ENCODE measurements around the gene PRR19. TPM values are rescaled to one million over a fixed set of nuclear protein-coding genes. Genes with fewer than 3 reads are reported as not detected.

Gene PRR19
- total RNA-seq, 6 experiments from 2014 or later, result 0.67 to 2.0 (median 0.86) TPM

DNA sequence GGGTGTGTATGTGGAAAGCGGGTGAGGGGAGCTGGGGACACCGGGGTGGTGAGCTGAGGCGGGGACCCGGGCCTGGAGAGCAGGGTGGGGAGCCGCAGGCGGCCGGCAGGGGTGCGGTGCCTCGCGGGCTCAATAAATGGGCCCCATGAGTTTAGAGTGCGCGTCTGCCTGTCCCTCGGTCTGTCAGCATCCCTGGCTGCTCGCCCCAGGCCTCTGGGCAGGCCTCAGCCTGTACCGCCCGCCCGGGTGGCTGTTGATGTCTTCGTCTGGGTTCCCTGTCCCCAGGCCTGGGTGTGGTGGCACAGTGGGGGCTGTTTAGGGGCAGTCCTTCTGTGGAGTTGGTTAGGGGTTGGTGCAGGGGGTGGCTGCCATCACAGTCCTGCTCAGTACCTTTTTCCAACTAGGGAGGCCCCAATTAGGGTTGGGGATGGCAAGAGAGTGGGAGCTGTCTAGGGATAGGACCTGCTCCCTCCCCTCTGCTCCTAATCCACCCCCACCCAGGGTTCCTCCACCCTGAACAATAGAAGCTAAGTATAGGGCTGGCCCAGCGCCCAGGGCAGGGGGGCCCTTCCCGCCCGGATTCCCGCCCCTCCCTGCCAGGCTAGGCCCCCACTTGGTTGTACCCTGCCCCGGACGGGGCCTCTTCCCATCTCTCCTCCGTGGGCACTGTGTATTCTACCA lies 20.6 kb upstream of the PRR19 start:
- Mint-ChIP-seq H3K4me1 (ENCODE audit: low read depth) (peaks cover 53% of the 10 kb centered on the region), H3K27me3 (ENCODE audit: insufficient read depth) (peaks cover 9% of the 10 kb centered on the region)
- DNase-seq, result no peak

DNA sequence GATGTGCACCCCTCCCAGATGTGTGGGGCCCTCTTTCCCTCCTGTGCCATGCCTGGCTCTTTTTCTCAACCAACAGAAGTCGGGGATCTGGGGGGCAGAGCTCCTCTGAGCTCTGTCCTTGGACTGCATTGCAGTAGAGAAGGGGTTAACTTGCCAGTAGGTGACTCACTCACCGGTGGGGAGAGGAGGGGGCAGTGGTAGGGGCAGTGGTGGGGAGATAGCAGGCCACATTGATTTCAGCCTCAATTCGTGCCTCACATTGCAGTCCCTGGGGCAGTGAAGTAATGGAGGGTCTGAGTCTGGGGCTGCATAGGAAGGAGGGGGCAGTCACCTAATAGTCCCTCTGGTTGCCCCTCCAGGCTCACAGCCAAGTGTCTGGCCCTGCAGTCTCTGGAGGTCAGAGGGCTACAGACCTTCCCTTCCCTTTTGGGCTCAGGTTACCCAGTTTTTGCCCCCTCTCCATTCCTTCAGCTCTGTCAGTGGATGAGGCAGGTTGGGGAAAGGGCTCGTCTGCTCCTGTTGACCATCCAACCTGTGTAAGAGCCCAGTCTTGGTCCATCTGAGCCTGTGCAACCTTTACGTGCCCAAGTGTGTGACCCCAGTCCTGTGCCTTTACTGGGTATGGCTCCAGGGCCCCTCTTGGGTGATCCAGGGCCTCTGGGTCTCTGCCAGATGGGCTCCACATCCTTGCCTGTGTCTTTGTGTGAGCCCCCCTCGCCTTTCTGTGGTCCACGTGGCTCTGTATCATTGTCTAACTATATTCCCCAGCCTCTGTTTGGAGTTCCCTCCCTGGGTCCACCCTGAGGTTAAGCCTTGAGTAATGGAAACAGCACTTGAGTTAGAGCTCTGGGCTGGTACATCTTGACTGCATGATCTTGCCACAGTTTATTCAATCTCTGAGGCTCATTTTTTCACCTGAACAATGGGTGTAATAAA lies 19.8 kb upstream of the PRR19 start:
- H3K27me3 Mint-ChIP-seq (ENCODE audit: insufficient read depth), result peaks cover 8% of the 10 kb centered on the region
- no peaks in the 10 kb centered on the region for H3K9me3 Mint-ChIP-seq
- peak overlapping the region; percentile 78 for H3K4me3 Mint-ChIP-seq
- peaks cover 46% of the 10 kb centered on the region for H3K4me1 Mint-ChIP-seq (ENCODE audit: low read depth)
- TF ChIP-seq, protein P1, sequence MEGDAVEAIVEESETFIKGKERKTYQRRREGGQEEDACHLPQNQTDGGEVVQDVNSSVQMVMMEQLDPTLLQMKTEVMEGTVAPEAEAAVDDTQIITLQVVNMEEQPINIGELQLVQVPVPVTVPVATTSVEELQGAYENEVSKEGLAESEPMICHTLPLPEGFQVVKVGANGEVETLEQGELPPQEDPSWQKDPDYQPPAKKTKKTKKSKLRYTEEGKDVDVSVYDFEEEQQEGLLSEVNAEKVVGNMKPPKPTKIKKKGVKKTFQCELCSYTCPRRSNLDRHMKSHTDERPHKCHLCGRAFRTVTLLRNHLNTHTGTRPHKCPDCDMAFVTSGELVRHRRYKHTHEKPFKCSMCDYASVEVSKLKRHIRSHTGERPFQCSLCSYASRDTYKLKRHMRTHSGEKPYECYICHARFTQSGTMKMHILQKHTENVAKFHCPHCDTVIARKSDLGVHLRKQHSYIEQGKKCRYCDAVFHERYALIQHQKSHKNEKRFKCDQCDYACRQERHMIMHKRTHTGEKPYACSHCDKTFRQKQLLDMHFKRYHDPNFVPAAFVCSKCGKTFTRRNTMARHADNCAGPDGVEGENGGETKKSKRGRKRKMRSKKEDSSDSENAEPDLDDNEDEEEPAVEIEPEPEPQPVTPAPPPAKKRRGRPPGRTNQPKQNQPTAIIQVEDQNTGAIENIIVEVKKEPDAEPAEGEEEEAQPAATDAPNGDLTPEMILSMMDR (IDR thresholded peaks at IDR 0.05), result no peak
- peaks cover 6% of the 10 kb centered on the region; the same call in 1 of the 2 replicates for H3K36me3 Mint-ChIP-seq (ENCODE audit: low read depth)
- DNase-seq, result no peak
- peak overlapping the region; percentile 91 for H3K27ac Mint-ChIP-seq

More for the DNA sequence above, 20.6 kb upstream of the PRR19 start:
- Mint-ChIP-seq H3K27ac (peak overlapping the region; percentile 91), H3K9me3 (no peaks in the 10 kb centered on the region), H3K4me3 (peak overlapping the region; percentile 78), H3K36me3 (ENCODE audit: low read depth) (peaks cover 7% of the 10 kb centered on the region; the same call in 1 of the 2 replicates)
- TF ChIP-seq, protein P1 (IDR thresholded peaks at IDR 0.05), result peak; percentile 33; the same call in 1 of the 2 replicates

DNA sequence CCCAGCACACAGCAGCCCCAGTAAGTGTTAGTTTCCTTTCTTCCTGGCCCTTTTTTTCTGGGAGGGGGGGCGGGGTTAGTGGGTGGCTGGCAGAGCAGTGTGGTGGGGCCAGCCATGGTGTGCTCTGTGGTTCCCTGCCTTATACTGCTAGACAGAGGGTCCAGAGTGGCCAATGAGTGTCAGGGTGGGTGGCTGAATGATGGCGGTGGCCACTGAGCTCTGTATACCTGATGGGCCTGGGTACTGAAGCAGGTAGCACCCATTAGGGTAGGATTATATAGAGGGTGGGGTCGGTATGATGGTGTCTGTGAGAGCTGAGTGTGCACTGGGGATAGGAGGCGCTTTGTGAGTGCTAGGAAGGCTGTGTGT lies 19.1 kb upstream of the PRR19 start:
- TF ChIP-seq, protein P1 (IDR thresholded peaks at IDR 0.05), result no peak
- DNase-seq, result no peak
- peaks cover 6% of the 10 kb centered on the region; the same call in 1 of the 2 replicates for H3K36me3 Mint-ChIP-seq (ENCODE audit: low read depth)
- H3K4me3 Mint-ChIP-seq, result no peak overlapping the region
- H3K9me3 Mint-ChIP-seq, result no peaks in the 10 kb centered on the region
- peaks cover 5% of the 10 kb centered on the region for H3K27me3 Mint-ChIP-seq (ENCODE audit: insufficient read depth)
- peaks cover 40% of the 10 kb centered on the region for H3K4me1 Mint-ChIP-seq (ENCODE audit: low read depth)
- peak overlapping the region; percentile 91 for H3K27ac Mint-ChIP-seq

DNA sequence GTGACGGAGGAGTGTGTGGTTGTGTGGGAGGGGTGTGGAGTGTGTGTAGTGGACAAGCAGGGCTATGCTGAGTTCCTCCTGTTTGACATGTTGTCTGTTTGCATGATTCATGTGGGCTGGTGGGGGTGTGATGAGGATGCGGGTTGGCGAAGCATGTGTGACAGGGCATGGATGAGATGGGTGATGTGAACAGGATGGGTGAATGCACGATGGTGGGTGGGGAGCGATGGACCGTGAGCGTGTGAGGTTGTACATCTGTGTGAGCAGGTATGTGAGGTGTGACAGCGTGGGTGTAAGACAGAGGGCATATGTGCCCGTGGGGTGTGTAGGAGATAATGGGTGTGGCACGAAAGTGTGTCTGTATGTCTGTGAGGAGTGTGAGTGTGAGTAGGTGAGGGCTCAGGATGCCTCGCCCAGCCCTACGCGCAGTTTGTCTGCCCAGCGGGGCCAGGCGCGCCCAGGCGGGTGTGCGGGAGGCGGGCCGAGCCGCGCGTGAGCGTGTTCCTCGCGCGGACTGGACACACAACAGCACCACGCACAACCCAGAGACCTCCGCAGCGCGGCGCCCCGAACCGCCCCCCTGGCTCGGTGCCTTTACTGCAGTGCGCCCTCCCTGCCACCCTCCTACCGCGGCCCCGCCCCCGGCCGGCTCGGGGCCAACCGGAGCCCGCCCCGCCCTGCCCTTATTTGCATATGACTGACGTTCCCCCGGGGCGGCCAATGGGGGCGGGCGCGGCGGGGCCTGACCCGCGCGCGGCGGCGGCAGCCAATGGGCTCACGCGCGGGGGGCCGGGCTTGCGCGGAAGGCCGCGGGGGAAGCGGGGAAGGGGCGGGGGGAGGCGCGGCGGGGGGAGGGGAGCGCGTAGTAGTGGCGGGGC lies 18.5 kb upstream of the PRR19 start:
- Mint-ChIP-seq H3K27ac (no peak overlapping the region), H3K4me3 (no peak overlapping the region), H3K9me3 (no peaks in the 10 kb centered on the region), H3K4me1 (ENCODE audit: low read depth) (peaks cover 34% of the 10 kb centered on the region), H3K36me3 (ENCODE audit: low read depth) (peaks cover 3% of the 10 kb centered on the region; the same call in 1 of the 2 replicates), H3K27me3 (ENCODE audit: insufficient read depth) (peaks cover 5% of the 10 kb centered on the region)
- DNase-seq, result peak; percentile 88
- TF ChIP-seq, protein P1 (IDR thresholded peaks at IDR 0.05), result no peak

DNA sequence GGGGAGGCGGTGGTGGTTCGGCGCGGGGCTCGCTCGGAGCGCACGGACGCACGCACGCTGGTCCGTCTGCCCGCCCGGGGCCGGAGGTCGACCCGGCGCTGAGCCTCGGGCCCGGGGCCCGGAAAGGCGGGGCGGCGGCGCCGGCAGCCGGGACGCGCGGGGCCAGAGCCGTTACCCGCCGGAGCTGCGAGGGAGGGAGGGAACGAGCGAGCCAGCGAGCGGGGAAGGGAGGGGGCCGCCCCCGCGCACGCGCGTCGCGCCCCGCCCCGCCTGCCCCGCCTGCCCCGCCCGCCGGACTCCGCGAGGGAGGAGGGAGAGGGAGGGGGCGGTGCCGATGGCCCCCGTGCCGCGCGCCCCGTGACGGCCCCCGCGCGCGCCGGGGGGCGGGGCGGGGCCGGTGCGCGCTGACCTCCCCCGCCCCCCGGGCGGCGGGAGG lies 17.8 kb upstream of the PRR19 start:
- H3K9me3 Mint-ChIP-seq, result no peaks in the 10 kb centered on the region
- peaks cover 27% of the 10 kb centered on the region for H3K4me1 Mint-ChIP-seq (ENCODE audit: low read depth)
- TF ChIP-seq, protein P1 (IDR thresholded peaks at IDR 0.05), result no peak
- no peak overlapping the region for H3K27ac Mint-ChIP-seq
- peaks cover 5% of the 10 kb centered on the region for H3K27me3 Mint-ChIP-seq (ENCODE audit: insufficient read depth)
- no peaks in the 10 kb centered on the region for H3K36me3 Mint-ChIP-seq (ENCODE audit: low read depth)
- no peak overlapping the region for H3K4me3 Mint-ChIP-seq
- peak; percentile 59 for DNase-seq
